GM10248 (cell line): ENCODE data around the gene MOB3A.

Experiments used
- CTCF ChIA-PET: fragments of 300-600 bp; sonication (Branson Sonifier 250); formaldehyde crosslinking; extraction: SDS; loops from one replicate; lab custom pipeline; 2021; ENCODE audit warnings: antibody characterized with exemption; lab: Yijun Ruan, JAX
- POLR2A ChIA-PET: fragments of 350-650 bp; sonication (Branson Sonifier 250); formaldehyde crosslinking; extraction: SDS; loops from one replicate; lab custom pipeline; 2020; ENCODE audit warnings: antibody characterized with exemption; lab: Yijun Ruan, JAX
- DNase-seq: peaks from one replicate; pipeline ENCODE4 v3.0.0; 2012; ENCODE audit errors: extremely low spot score
- TF ChIP-seq, protein P1 (sequence below): IDR thresholded peaks from 2 replicates; pipeline ENCODE4 v1.5.1; 2012; ENCODE audit warnings: mild to moderate bottlenecking, low read depth; ENCODE audit errors: extremely low read depth, missing control alignments, control extremely low read depth

MOB3A gene

DNA sequence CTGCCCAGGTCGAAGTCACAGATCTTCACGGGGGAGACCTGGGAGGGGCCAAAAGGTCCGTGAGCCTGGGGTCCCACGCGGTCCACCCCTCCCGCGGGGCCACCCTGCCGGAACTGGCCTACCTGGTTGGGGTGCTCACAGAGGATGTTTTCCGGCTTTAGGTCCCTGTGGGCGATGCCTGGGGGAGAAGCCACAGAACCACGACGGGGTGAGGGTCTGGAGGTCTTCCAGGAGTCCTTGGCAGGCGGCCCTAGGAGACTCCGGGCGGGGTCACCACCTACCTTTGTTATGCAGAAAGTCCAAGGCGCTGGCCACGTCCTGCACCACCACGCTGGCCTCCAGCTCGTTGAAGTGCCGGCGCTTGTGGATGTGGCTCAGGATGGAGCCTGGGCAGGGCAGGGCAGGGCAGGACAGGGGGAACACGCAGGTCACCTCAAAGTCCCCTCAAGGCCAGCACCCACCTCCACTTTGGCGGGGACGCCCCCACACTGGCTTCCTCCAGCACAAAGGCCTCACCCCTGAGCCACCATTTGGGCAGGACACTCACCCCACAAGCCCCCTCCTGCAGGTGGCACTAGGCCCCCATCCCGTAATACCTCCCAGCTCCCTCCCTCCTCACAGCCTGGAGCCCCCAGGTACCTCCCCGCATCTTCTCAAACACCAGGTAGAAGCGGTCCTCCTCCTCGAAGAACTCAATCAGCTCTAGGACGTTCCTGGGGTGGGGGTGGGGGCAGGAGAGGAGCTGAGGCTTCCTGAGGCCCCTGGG lies 53.5 kb downstream of the MOB3A start:
- ChIA-PET CTCF (interaction anchor here (0.8 to 3.4 kb wide), 8 partner anchors 10 to 113 kb away, joined by 3 to 12 read pairs (median 4); no protein-coding TSS in a partner anchor), POLR2A (interaction anchor here (0.7 to 1.7 kb wide), 5 partner anchors 8 to 40 kb away, joined by 3 to 13 read pairs (median 4); partner anchors contain the start of gene MKNK2)
- no peak for DNase-seq
- TF ChIP-seq, protein P1, sequence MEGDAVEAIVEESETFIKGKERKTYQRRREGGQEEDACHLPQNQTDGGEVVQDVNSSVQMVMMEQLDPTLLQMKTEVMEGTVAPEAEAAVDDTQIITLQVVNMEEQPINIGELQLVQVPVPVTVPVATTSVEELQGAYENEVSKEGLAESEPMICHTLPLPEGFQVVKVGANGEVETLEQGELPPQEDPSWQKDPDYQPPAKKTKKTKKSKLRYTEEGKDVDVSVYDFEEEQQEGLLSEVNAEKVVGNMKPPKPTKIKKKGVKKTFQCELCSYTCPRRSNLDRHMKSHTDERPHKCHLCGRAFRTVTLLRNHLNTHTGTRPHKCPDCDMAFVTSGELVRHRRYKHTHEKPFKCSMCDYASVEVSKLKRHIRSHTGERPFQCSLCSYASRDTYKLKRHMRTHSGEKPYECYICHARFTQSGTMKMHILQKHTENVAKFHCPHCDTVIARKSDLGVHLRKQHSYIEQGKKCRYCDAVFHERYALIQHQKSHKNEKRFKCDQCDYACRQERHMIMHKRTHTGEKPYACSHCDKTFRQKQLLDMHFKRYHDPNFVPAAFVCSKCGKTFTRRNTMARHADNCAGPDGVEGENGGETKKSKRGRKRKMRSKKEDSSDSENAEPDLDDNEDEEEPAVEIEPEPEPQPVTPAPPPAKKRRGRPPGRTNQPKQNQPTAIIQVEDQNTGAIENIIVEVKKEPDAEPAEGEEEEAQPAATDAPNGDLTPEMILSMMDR: no peak

DNA sequence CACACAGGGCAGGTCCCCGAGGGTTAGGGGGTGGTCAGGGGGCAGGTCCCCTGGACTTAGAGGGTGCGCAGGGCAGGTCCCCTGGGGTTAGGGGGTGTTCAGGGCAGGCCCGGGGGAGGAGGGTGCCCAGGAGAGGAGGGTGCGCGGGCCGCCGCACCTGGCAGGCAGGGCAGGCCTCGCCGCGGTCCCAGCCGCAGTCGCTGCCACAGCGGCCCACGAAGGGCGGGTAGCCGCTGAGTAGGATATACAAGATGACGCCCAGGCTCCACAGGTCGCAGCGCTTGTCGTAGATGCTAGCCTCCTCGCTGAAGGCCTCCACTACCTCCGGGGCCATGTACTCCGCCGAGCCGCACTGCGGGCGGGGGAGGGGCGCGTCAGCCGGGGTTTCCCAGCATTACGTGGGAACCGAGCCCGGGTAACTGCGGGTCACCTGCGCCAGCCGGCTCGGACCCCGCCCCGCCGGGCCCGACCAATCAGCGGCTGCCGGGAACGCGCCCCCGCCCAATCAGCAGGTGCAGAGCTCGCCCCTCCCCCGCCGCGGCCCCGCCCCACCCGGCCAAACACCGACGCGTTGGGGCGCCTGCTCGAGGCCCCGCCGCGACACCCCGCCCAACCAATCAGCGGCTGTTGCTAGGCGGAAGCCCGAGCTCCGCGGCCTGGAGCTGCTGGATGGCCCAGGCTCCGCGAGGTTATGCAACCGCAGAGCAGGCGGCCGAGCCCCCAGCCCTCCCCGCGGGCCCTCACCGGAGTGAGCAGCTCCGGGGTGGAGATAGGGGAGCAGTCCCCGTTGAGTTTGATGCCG lies 54.2 kb downstream of the MOB3A start:
- TF ChIP-seq, protein P1: no peak
- POLR2A ChIA-PET: interaction anchor here (0.6 to 1.7 kb wide), 4 partner anchors 8 to 144 kb away, joined by 3 to 13 read pairs (median 4); partner anchors contain the start of gene MKNK2
- CTCF ChIA-PET: interaction anchor here (1.0 to 3.4 kb wide), 7 partner anchors 10 to 114 kb away, joined by 3 to 12 read pairs (median 4); no protein-coding TSS in a partner anchor
- peak; percentile 99 for DNase-seq

DNA sequence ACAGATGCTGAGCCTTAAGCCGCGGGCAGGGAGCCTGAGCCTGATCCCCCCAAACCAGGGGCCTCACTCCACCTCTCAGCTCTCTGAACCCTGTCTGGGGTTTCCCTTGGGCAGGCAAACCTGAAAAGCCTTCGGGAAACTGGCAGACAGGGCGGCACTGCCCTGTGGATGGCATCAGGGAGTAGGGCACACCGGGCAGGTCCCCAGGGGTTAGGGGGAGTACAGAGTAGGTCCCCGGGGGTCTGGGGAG lies 54.8 kb downstream of the MOB3A start:
- DNase-seq: no peak
- TF ChIP-seq, protein P1: no peak
- ChIA-PET CTCF (interaction anchor here (1.1 to 3.4 kb wide), 2 partner anchors 29 to 115 kb away, joined by 3 to 9 read pairs; no protein-coding TSS in a partner anchor), POLR2A (no interaction called here)

DNA sequence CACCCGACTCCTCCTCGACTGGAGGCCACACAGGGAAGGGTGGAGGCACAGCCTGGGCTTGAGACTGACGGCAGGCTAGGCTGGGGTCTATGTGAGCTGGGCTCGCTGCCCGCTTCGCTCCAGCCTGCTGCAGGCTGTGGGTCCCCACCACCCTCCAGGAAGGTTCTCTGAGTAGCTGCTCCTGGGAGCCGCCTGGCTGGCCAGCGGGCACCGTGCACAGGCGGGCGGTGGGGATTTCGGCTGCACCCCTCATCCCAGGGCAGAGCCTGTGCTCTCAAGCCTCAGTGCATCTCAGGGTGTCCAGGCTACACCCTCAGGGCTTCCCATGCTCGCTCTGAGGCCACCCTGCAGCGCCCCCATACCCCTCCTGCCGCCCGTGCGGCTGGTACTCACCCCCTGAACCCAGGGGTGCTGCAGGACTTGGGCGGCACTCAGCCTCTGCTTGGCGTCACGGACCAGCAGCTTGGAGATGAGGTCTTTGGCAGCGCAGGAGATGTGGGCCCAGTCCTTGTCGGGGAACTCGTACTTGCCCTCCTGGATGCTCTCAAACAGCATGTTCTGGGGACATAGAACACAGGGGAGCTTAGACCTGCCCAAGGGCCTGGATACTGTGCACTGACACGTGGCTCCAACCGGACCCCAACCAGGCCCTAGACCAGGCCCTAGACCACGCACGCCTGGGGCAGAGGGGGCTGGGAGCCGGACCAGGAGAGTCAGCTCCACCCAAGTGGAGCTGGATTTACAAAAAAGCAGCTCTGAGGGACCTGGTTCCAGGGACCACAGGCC lies 55.3 kb downstream of the MOB3A start:
- ChIA-PET POLR2A (interaction anchor here (1.2 kb wide), 1 partner anchor 12 kb away, joined by 5 read pairs; no protein-coding TSS in a partner anchor), CTCF (interaction anchor here (0.8 to 3.6 kb wide), 5 partner anchors 11 to 115 kb away, joined by 3 to 14 read pairs (median 4); no protein-coding TSS in a partner anchor)
- TF ChIP-seq, protein P1: no peak
- DNase-seq: no peak

DNA sequence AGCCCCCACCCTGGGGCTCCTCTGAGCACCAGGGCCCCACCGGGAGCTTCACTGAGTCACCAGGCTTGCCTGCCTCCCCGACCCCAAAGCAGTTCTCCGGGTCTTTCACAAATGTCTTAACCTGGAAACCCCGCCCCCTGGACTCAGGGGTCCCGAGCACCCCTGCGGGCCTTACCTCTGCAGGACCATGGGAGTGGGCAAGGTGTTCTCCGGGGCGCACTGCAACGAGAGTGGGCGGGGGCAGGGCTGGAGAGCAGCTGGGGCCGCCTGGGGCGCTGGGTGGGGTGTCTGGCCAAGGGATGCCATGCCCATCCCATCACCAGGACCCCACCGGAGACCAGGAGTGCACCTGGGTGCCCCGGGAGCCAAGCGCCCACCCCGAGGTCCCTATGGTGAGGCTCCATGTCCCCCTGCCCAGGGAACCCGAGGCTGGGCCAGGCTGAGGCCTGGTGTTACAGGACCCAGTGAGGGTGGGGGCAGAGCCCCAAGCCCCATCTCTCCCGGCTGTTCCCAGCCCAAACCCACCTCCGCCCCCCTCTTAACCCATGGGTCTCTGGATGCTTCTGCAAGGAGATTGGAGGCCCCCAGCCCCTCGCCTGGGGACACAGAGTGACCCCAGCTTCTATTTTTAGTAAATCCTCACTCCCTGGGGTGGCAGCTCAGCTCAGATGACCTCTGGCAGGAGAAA lies 56.0 kb downstream of the MOB3A start:
- TF ChIP-seq, protein P1: no peak
- DNase-seq: no peak
- POLR2A ChIA-PET: interaction anchor here (0.6 to 1.2 kb wide), 4 partner anchors 9 to 141 kb away, joined by 3 to 5 read pairs (median 4); no protein-coding TSS in a partner anchor
- CTCF ChIA-PET: interaction anchor here (0.8 to 3.6 kb wide), 4 partner anchors 11 to 50 kb away, joined by 3 to 14 read pairs (median 6); no protein-coding TSS in a partner anchor
